ENCODE results near the gene KRT74. TPM values are rescaled to one million over a fixed set of nuclear protein-coding genes. Genes with fewer than 3 reads are reported as not detected.

Gene KRT74
- polyA plus RNA-seq (0.10 to 0.36 TPM (median 0.17 TPM) in 3 replicates), polyA minus RNA-seq (0.19 TPM in 1 of 3 replicates, not detected in the others)
- polyA plus RNA-seq (2011; ENCODE audit: low read depth): not detected
- 0.07 and 0.12 TPM in 2 replicates for polyA plus RNA-seq (2011; cell fraction: cytosol; rRNA removed)
- polyA plus RNA-seq (2011; cell fraction: nucleus; rRNA removed): 0.98 and 1.1 TPM in 2 replicates
- 0.07 and 0.24 TPM in 2 replicates for polyA plus RNA-seq (2012; ENCODE audit: low replicate concordance)
- polyA minus RNA-seq (2011; cell fraction: cytosol; rRNA and poly(A)+ RNA removed): not detected
- polyA minus RNA-seq (2011; cell fraction: nucleus; rRNA and poly(A)+ RNA removed): 0.23 TPM in 1 of 2 replicates, not detected in the other

- no peak for TF ChIP-seq EZH2 (IDR thresholded peaks at IDR 0.05; ENCODE audit: low read length)
- no peak for TF ChIP-seq CTCF (optimal IDR thresholded peaks at IDR 0.05 in 1 of 3, IDR thresholded peaks at IDR 0.05 in 1 of 3, conservative IDR thresholded peaks at IDR 0.05 in 1 of 3; ENCODE audit: extremely low read depth in 1 of 3, insufficient read depth in 2 of 3, low read length in 3 of 3)
- H3K4me2 ChIP-seq (ENCODE audit: control insufficient read depth, extremely low read depth, insufficient read depth, low read depth, low read length): no peak within 1 kb of the TSS
- peaks cover 7% of the 10 kb centered on the region for H3K4me1 ChIP-seq (ENCODE audit: control insufficient read depth, extremely low read depth, insufficient read depth, low read length)
- no peak within 1 kb of the TSS for H3K4me3 ChIP-seq (ENCODE audit: control insufficient read depth in 2 of 3, extremely low read depth in 1 of 3, insufficient read depth in 2 of 3, low read depth in 1 of 3, low read length in 3 of 3)
- dilution Hi-C loops (cut with MboI; ENCODE audit: extremely low pct_ligation_motif_present, low sequenced_read_pairs): no loop called here
- no peak within 1 kb of the TSS for H3K27ac ChIP-seq (ENCODE audit: control insufficient read depth, insufficient read depth, low read length)
- FAIRE-seq: no peak
- H3K36me3 ChIP-seq (ENCODE audit: control insufficient read depth in 2 of 2, extremely low read depth in 1 of 2, insufficient read depth in 2 of 2, low read length in 2 of 2): no peaks in the 10 kb centered on the region
- H3K27me3 ChIP-seq (ENCODE audit: control insufficient read depth, extremely low read depth, insufficient read depth, low read length): no peaks in the 10 kb centered on the region
- H3K9ac ChIP-seq (ENCODE audit: control insufficient read depth, extremely low read depth, insufficient read depth, low read length): no peak within 1 kb of the TSS
- no peaks in the 10 kb centered on the region for H3K9me1 ChIP-seq (ENCODE audit: control insufficient read depth, extremely low read depth, insufficient read depth, low read length)
- H3K79me2 ChIP-seq (ENCODE audit: control insufficient read depth, insufficient read depth, low read length): no peaks in the 10 kb centered on the region
- H4K20me1 ChIP-seq (ENCODE audit: control insufficient read depth, extremely low read depth, insufficient read depth, low read length): no peaks in the 10 kb centered on the region
- H3K9me3 ChIP-seq (ENCODE audit: control insufficient read depth, low read depth, low read length): no peaks in the 10 kb centered on the region
- no peak within 1 kb of the TSS for H2AFZ ChIP-seq (ENCODE audit: control insufficient read depth, low read length)
- DNase-seq (ENCODE audit: low read depth, low spot score): no peak
These were observed at the start of gene KRT74 for GRCh38 chr12:52573743-52574142. KRT74 (minus strand) TSS chr12:52573843; CDS start chr12:52573777, 66 bp downstream.

- H3K36me3 ChIP-seq (ENCODE audit: control insufficient read depth in 2 of 2, extremely low read depth in 1 of 2, insufficient read depth in 2 of 2, low read length in 2 of 2): no peaks in the 10 kb centered on the region
- H3K27ac ChIP-seq (ENCODE audit: control insufficient read depth, insufficient read depth, low read length): no peak overlapping the region
- no peak overlapping the region for H2AFZ ChIP-seq (ENCODE audit: control insufficient read depth, low read length)
- H3K4me2 ChIP-seq (ENCODE audit: control insufficient read depth, extremely low read depth, insufficient read depth, low read depth, low read length): no peak overlapping the region
- H3K79me2 ChIP-seq (ENCODE audit: control insufficient read depth, insufficient read depth, low read length): no peaks in the 10 kb centered on the region
- H3K4me3 ChIP-seq (ENCODE audit: control insufficient read depth in 2 of 3, extremely low read depth in 1 of 3, insufficient read depth in 2 of 3, low read depth in 1 of 3, low read length in 3 of 3): no peak overlapping the region
- H3K9me1 ChIP-seq (ENCODE audit: control insufficient read depth, extremely low read depth, insufficient read depth, low read length): no peaks in the 10 kb centered on the region
- dilution Hi-C loops (cut with MboI; ENCODE audit: extremely low pct_ligation_motif_present, low sequenced_read_pairs): no loop called here
- DNase-seq (ENCODE audit: low read depth, low spot score) (no peak), FAIRE-seq (no peak)
- H3K4me1 ChIP-seq (ENCODE audit: control insufficient read depth, extremely low read depth, insufficient read depth, low read length): no peaks in the 10 kb centered on the region
- H3K9ac ChIP-seq (ENCODE audit: control insufficient read depth, extremely low read depth, insufficient read depth, low read length): no peak overlapping the region
- no peaks in the 10 kb centered on the region for H4K20me1 ChIP-seq (ENCODE audit: control insufficient read depth, extremely low read depth, insufficient read depth, low read length)
- peaks cover 15% of the 10 kb centered on the region for H3K27me3 ChIP-seq (ENCODE audit: control insufficient read depth, extremely low read depth, insufficient read depth, low read length)
- TF ChIP-seq EZH2 (IDR thresholded peaks at IDR 0.05; ENCODE audit: low read length) (no peak), CTCF (optimal IDR thresholded peaks at IDR 0.05 in 1 of 3, IDR thresholded peaks at IDR 0.05 in 1 of 3, conservative IDR thresholded peaks at IDR 0.05 in 1 of 3; ENCODE audit: extremely low read depth in 1 of 3, insufficient read depth in 2 of 3, low read length in 3 of 3) (no peak)
- no peaks in the 10 kb centered on the region for H3K9me3 ChIP-seq (ENCODE audit: control insufficient read depth, low read depth, low read length)
These were observed 48.7 kb upstream of the KRT74 start for GRCh38 chr12:52622349-52622748.
